ENCODE data around the gene ZNF561. TPM values are rescaled to one million over a fixed set of nuclear protein-coding genes. Genes with fewer than 3 reads are reported as not detected.

Gene ZNF561
- total and polyA plus RNA-seq, 10 of the 15 experiments (the other 5 are each of a cell fraction or from before 2014, with no cell fraction given) = 12.8 to 38.2 (median 22.2) TPM

DNA sequence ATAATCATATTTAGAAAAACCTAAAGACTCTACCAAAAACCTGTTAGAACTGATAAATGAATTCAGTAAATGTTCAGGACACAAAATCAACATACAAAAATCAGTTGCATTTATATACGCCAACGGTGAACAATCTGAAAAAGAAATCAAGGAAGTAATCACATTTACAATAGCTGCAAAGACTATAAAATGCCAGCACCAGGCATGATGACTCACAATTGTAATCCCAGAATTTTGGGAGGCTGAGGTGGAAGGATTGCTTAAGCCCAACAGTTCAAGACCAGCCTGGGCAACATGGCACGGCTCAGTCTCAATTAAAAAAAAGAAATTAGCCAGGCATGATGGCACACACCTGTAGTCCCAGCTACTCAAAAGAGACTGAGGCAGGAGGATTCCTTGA is 46.9 kb upstream of the ZNF561 start (continued):
- TF ChIP-seq EGR1 (IDR thresholded peaks at IDR 0.05; ENCODE audit: borderline replicate concordance in 1 of 2, low read depth in 2 of 2, low read length in 2 of 2) (no peak), TCF12 (IDR thresholded peaks at IDR 0.05; ENCODE audit: low read depth, low read length) (no peak)

DNA sequence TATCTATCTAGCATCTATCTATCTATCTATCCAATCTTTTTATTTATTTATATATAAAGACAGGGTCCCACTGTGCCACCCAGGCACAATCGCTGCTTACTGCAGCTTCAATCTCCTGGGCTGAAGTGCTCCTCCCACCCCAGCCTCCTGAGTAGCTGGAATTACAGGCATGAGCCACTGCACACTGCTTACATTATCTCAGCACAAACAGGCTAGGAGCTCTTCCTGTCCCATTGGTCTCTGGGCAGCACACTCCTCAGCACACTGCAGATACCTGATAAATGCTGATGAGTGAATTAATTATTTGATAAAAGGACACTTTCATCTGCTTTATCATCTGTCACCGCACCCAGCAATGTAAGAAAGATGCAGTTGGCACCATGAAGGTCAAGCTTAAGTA is 37.7 kb upstream of the ZNF561 start:
- DNase-seq (ENCODE audit: low read depth, low spot score) = no peak
- Histone ChIP-seq H3K36me3 (ENCODE audit: control insufficient read depth in 2 of 2, insufficient read depth in 2 of 2, low read length in 1 of 2) (peaks cover 4 to 20% of the 10 kb centered on the region in 2 experiments), H4K20me1 (ENCODE audit: control insufficient read depth, insufficient read depth) (no peaks in the 10 kb centered on the region), H3K79me2 (ENCODE audit: control insufficient read depth, insufficient read depth, low read length) (no peaks in the 10 kb centered on the region; the same call in 1 of the 2 replicates), H3K9me3 (replicated peaks; ENCODE audit: control insufficient read depth, insufficient read depth, low read length) (peaks cover 9% of the 10 kb centered on the region; the same call in 2 of the 3 replicates), H3K27me3 (replicated peaks in 1 of 2; ENCODE audit: control insufficient read depth in 2 of 2, insufficient read depth in 2 of 2, low read length in 1 of 2) (no peaks in the 10 kb centered on the region), H3K4me1 (ENCODE audit: control insufficient read depth, insufficient read depth, low read length) (no peaks in the 10 kb centered on the region), H3K4me3 (no peak overlapping the region), H2AFZ (ENCODE audit: control insufficient read depth, low read depth, low read length) (no peak overlapping the region), H3K27ac (ENCODE audit: control insufficient read depth, insufficient read depth) (no peak overlapping the region), H3K9ac (ENCODE audit: control insufficient read depth, insufficient read depth, low read length) (no peak overlapping the region), H3K4me2 (ENCODE audit: control insufficient read depth, insufficient read depth) (no peak overlapping the region)
- FAIRE-seq = no peak
- RAD21 ChIA-PET (ENCODE audit: unreplicated experiment) = no interaction called here
- no peak for ATAC-seq
- TF ChIP-seq FOS (IDR thresholded peaks at IDR 0.05; ENCODE audit: borderline replicate concordance, extremely low read depth, insufficient read length) (no peak), POU2F2 (IDR thresholded peaks at IDR 0.05; ENCODE audit: borderline replicate concordance, low read depth, low read length) (no peak), KAT2A (conservative IDR thresholded peaks at IDR 0.05; ENCODE audit: control insufficient read depth, low read depth, low read length) (no peak), CBFB (IDR thresholded peaks at IDR 0.05; ENCODE audit: low read depth) (no peak), NFYA (IDR thresholded peaks at IDR 0.05; ENCODE audit: borderline replicate concordance, low read depth, low read length) (no peak), TCF12 (IDR thresholded peaks at IDR 0.05; ENCODE audit: low read depth, low read length) (no peak), GATAD2B (conservative IDR thresholded peaks at IDR 0.05; ENCODE audit: low read depth) (no peak), CREM (IDR thresholded peaks at IDR 0.05; ENCODE audit: low read depth) (no peak), JUND (IDR thresholded peaks at IDR 0.05; ENCODE audit: low read depth, low read length) (no peak), BCL11A (IDR thresholded peaks at IDR 0.05; ENCODE audit: low read depth, low read length) (no peak), TARDBP (IDR thresholded peaks at IDR 0.05; ENCODE audit: borderline replicate concordance) (no peak), MYC (IDR thresholded peaks at IDR 0.05; ENCODE audit: insufficient read depth, insufficient read length, insufficient replicate concordance, low read length, severe bottlenecking) (no peak), CBX5 (IDR thresholded peaks at IDR 0.05; ENCODE audit: low read depth) (no peak), SMARCA5 (IDR thresholded peaks at IDR 0.05) (no peak), NR2C1 (IDR thresholded peaks at IDR 0.05) (no peak), MTA2 (IDR thresholded peaks at IDR 0.05; ENCODE audit: low read depth) (no peak), SUZ12 (IDR thresholded peaks at IDR 0.05; ENCODE audit: unreplicated experiment) (no peak)
- TF ChIP-seq, protein P1, sequence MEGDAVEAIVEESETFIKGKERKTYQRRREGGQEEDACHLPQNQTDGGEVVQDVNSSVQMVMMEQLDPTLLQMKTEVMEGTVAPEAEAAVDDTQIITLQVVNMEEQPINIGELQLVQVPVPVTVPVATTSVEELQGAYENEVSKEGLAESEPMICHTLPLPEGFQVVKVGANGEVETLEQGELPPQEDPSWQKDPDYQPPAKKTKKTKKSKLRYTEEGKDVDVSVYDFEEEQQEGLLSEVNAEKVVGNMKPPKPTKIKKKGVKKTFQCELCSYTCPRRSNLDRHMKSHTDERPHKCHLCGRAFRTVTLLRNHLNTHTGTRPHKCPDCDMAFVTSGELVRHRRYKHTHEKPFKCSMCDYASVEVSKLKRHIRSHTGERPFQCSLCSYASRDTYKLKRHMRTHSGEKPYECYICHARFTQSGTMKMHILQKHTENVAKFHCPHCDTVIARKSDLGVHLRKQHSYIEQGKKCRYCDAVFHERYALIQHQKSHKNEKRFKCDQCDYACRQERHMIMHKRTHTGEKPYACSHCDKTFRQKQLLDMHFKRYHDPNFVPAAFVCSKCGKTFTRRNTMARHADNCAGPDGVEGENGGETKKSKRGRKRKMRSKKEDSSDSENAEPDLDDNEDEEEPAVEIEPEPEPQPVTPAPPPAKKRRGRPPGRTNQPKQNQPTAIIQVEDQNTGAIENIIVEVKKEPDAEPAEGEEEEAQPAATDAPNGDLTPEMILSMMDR (IDR thresholded peaks at IDR 0.05 in 2 of 3, conservative IDR thresholded peaks at IDR 0.05 in 1 of 3; ENCODE audit: control insufficient read depth in 2 of 3, extremely low read depth in 1 of 3, insufficient read depth in 1 of 3, low read depth in 3 of 3, low read length in 3 of 3) = no peak
- TF ChIP-seq, protein P2, sequence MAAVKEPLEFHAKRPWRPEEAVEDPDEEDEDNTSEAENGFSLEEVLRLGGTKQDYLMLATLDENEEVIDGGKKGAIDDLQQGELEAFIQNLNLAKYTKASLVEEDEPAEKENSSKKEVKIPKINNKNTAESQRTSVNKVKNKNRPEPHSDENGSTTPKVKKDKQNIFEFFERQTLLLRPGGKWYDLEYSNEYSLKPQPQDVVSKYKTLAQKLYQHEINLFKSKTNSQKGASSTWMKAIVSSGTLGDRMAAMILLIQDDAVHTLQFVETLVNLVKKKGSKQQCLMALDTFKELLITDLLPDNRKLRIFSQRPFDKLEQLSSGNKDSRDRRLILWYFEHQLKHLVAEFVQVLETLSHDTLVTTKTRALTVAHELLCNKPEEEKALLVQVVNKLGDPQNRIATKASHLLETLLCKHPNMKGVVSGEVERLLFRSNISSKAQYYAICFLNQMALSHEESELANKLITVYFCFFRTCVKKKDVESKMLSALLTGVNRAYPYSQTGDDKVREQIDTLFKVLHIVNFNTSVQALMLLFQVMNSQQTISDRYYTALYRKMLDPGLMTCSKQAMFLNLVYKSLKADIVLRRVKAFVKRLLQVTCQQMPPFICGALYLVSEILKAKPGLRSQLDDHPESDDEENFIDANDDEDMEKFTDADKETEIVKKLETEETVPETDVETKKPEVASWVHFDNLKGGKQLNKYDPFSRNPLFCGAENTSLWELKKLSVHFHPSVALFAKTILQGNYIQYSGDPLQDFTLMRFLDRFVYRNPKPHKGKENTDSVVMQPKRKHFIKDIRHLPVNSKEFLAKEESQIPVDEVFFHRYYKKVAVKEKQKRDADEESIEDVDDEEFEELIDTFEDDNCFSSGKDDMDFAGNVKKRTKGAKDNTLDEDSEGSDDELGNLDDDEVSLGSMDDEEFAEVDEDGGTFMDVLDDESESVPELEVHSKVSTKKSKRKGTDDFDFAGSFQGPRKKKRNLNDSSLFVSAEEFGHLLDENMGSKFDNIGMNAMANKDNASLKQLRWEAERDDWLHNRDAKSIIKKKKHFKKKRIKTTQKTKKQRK (IDR thresholded peaks at IDR 0.05; ENCODE audit: low read depth, low read length) = no peak
- intact Hi-C loops (cut with micrococcal nuclease; ENCODE audit: unreplicated experiment) = no loop called here
- no TSS peak for BruUV-seq (replicated peaks)
- CTCF ChIA-PET = no interaction called here
- SMC1A ChIA-PET (ENCODE audit: uncharacterized antibody, unreplicated experiment) = no interaction called here
- in situ Hi-C loops (cut with MboI) = no loop called here
- POLR2A ChIA-PET = no interaction called here
- 97% methylated on average over 2 of the region's 2 CpGs for WGBS (ENCODE audit: insufficient coverage, insufficient replicate concordance, low lambda C conversion rate, missing lambda C conversion rate)

All from GM12878 (cell line).